A673 (cell line): Measurements from ENCODE around the gene ZP3. TPM values are rescaled to one million over a fixed set of nuclear protein-coding genes. Genes with fewer than 3 reads are reported as not detected.
"Not testable (repeated sequence)": the region's sequence is repeated elsewhere in the genome, so short reads cannot be mapped to it uniquely, and the experiment has no call there.

Experiments
- BruUV-seq: library from RNA; stranded (reverse); fragments of 400-500 nt; replicated peaks from 2 replicates; lab custom pipeline; 2021; lab: Mats Ljungman, UMichigan
- CTCF ChIA-PET: fragments of 300-600 bp; sonication (Branson Sonifier 250); formaldehyde crosslinking; loops from one replicate; lab custom pipeline; 2022; ENCODE audit warnings: antibody characterized with exemption; lab: Charles Lee
- POLR2A ChIA-PET: fragments of 300-600 bp; sonication (Branson Sonifier 250); formaldehyde crosslinking; loops from one replicate; lab custom pipeline; 2022; ENCODE audit warnings: antibody characterized with exemption; ENCODE audit not compliant: low non-redundant PET; lab: Charles Lee
- DNase-seq: peaks from one replicate; pipeline ENCODE4 v3.0.0-alpha.2; 2015; ENCODE audit warnings: low spot score
- H3K27ac ChIP-seq: fragments of 200-600 bp; sonication (generic); 2 replicates; pipeline ENCODE4 v1.5.1; 2016; ENCODE audit warnings: mixed run types, low read depth, mild to moderate bottlenecking, mixed read lengths, antibody characterized with exemption, low read length; ENCODE audit not compliant: poor library complexity, severe bottlenecking
- H3K27me3 ChIP-seq: fragments of 200-600 bp; sonication (generic); replicated peaks from 2 replicates; pipeline ENCODE4 v1.6.1; 2017; ENCODE audit warnings: mixed run types, low read depth, mild to moderate bottlenecking, mixed read lengths, antibody characterized with exemption, low read length; ENCODE audit not compliant: insufficient read depth, poor library complexity
- H3K36me3 ChIP-seq: fragments of 200-600 bp; sonication (generic); 2 replicates; pipeline ENCODE4 v1.6.1; 2016; ENCODE audit warnings: mixed run types, mild to moderate bottlenecking, mixed read lengths, antibody characterized with exemption, low read length; ENCODE audit not compliant: insufficient read depth, poor library complexity, severe bottlenecking
- H3K4me1 ChIP-seq: fragments of 200-600 bp; sonication (generic); 2 replicates; pipeline ENCODE4 v1.6.1; 2017; ENCODE audit warnings: mixed run types, mild to moderate bottlenecking, mixed read lengths, antibody characterized with exemption, low read length; ENCODE audit not compliant: insufficient read depth, poor library complexity, severe bottlenecking
- H3K4me3 ChIP-seq: fragments of 200-600 bp; sonication (generic); 2 replicates; pipeline ENCODE4 v1.5.1; 2016; ENCODE audit warnings: low read depth, mixed run types, mild to moderate bottlenecking, mixed read lengths, low read length; ENCODE audit not compliant: poor library complexity, severe bottlenecking
- H3K9me3 ChIP-seq: fragments of 200-600 bp; sonication (generic); 2 replicates; pipeline ENCODE4 v1.6.1; 2016; ENCODE audit warnings: mixed run types, low read depth, mild to moderate bottlenecking, mixed read lengths, antibody characterized with exemption, low read length; ENCODE audit not compliant: poor library complexity, severe bottlenecking
- intact Hi-C: fragments of 100-400 bp; cut with micrococcal nuclease; formaldehyde crosslinking; loops from one replicate; pipeline ENCODE4 v1.10.0; 2022; ENCODE audit not compliant: unreplicated experiment
- total RNA-seq: library from RNA; stranded (reverse); gene quantifications from 2 replicates; pipeline ENCODE4 v1.2.3, GENCODE V29; 2021

The ZP3 gene
- total RNA-seq, 1 experiment from 2014 or later = 9.4 TPM

- H3K4me1 ChIP-seq, intact Hi-C loops, H3K27me3 ChIP-seq, DNase-seq, H3K9me3 ChIP-seq, H3K4me3 ChIP-seq, BruUV-seq, H3K27ac ChIP-seq, POLR2A ChIA-PET, H3K36me3 ChIP-seq: not testable (repeated sequence)
- CTCF ChIA-PET = interaction anchor here (0.7 kb wide), 1 partner anchor 12 kb away, joined by 5 read pairs; no protein-coding TSS in a partner anchor
These were observed 19.1 kb downstream of the ZP3 start for GRCh38 chr7:76443846-76444245.

GRCh38 chr7:76445577-76446008 lies 20.8 kb downstream of the ZP3 start:
- intact Hi-C loops, H3K4me3 ChIP-seq, H3K4me1 ChIP-seq, POLR2A ChIA-PET, H3K9me3 ChIP-seq, H3K27me3 ChIP-seq, H3K36me3 ChIP-seq, BruUV-seq, CTCF ChIA-PET: not testable (repeated sequence)
- peak; percentile 57 for DNase-seq
- H3K27ac ChIP-seq = peak overlapping the region; percentile 67

- CTCF ChIA-PET, intact Hi-C loops, H3K4me1 ChIP-seq, H3K9me3 ChIP-seq, H3K27me3 ChIP-seq, DNase-seq, POLR2A ChIA-PET, BruUV-seq, H3K4me3 ChIP-seq, H3K27ac ChIP-seq, H3K36me3 ChIP-seq: not testable (repeated sequence)
These were observed 32.3 kb downstream of the ZP3 start for GRCh38 chr7:76457017-76457416.

- POLR2A ChIA-PET, H3K9me3 ChIP-seq, H3K4me3 ChIP-seq, H3K36me3 ChIP-seq, H3K4me1 ChIP-seq, BruUV-seq, H3K27ac ChIP-seq, CTCF ChIA-PET, DNase-seq, intact Hi-C loops, H3K27me3 ChIP-seq: not testable (repeated sequence)
These were observed 33.8 kb downstream of the ZP3 start for GRCh38 chr7:76458504-76458903.

GRCh38 chr7:76460767-76461166 lies 36.0 kb downstream of the ZP3 start:
- H3K4me1 ChIP-seq, BruUV-seq, H3K4me3 ChIP-seq, DNase-seq, H3K36me3 ChIP-seq, H3K27me3 ChIP-seq, intact Hi-C loops, H3K9me3 ChIP-seq, CTCF ChIA-PET, H3K27ac ChIP-seq, POLR2A ChIA-PET: not testable (repeated sequence)

- H3K27me3 ChIP-seq, CTCF ChIA-PET, H3K36me3 ChIP-seq, POLR2A ChIA-PET, H3K9me3 ChIP-seq, BruUV-seq, H3K27ac ChIP-seq, intact Hi-C loops, H3K4me1 ChIP-seq, DNase-seq: not testable (repeated sequence)
- peak within 1 kb of the TSS; percentile 43 for H3K4me3 ChIP-seq
These were observed 36.8 kb downstream of the ZP3 start, which contains the start of gene DTX2 for GRCh38 chr7:76461464-76462101. Gene DTX2, plus strand, starts transcription at chr7:76461709. Its CDS starts 18,801 bp downstream, at chr7:76480510.

GRCh38 chr7:76462271-76462882 lies 37.6 kb downstream of the ZP3 start:
- intact Hi-C loops, H3K4me3 ChIP-seq, DNase-seq, H3K27ac ChIP-seq, H3K27me3 ChIP-seq, CTCF ChIA-PET, H3K36me3 ChIP-seq, H3K4me1 ChIP-seq, POLR2A ChIA-PET, H3K9me3 ChIP-seq: not testable (repeated sequence)
- BruUV-seq = TSS peak; percentile 52
